Measurements from ENCODE around the gene NIPSNAP2. TPM values are rescaled to one million over a fixed set of nuclear protein-coding genes. Genes with fewer than 3 reads are reported as not detected.
A peak's percentile ranks its signal among the peaks of the same experiment; 100 is the strongest.

The NIPSNAP2 gene
- total RNA-seq, 1 experiment from 2014 or later: 91.8 TPM

DNA sequence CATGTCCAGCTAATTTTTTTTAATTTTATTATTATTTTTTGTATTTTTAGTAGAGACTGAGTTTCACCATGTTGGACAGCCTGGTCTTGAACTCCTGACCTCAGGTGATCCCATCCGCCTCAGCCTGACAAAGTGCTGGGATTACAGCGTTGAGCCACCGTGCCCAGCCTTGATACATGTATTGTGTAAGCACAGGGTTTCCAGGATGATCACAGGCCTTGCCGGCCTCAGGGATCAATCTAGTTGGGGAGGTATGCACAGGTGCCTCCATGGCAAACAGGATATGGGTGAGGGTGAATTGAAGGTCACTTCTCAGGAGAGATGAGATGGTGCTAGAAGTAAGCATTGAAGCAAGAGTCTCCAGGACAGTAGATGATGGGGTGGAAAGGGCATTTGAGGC, 7.2 kb upstream of the NIPSNAP2 start:
- no peaks in the 10 kb centered on the region for H3K27me3 ChIP-seq (replicated peaks; ENCODE audit: insufficient read depth, low read depth, low read length, poor library complexity)
- H3K9me3 ChIP-seq (ENCODE audit: low read depth, low read length, poor library complexity, severe bottlenecking): no peaks in the 10 kb centered on the region
- peaks cover 25% of the 10 kb centered on the region for H3K36me3 ChIP-seq (ENCODE audit: insufficient read depth, low read length, poor library complexity, severe bottlenecking)
- no TSS peak for BruUV-seq (replicated peaks)
- POLR2A ChIA-PET (ENCODE audit: low non-redundant PET): no interaction called here
- no peak for DNase-seq (ENCODE audit: low spot score)
- TF ChIP-seq, protein P1, sequence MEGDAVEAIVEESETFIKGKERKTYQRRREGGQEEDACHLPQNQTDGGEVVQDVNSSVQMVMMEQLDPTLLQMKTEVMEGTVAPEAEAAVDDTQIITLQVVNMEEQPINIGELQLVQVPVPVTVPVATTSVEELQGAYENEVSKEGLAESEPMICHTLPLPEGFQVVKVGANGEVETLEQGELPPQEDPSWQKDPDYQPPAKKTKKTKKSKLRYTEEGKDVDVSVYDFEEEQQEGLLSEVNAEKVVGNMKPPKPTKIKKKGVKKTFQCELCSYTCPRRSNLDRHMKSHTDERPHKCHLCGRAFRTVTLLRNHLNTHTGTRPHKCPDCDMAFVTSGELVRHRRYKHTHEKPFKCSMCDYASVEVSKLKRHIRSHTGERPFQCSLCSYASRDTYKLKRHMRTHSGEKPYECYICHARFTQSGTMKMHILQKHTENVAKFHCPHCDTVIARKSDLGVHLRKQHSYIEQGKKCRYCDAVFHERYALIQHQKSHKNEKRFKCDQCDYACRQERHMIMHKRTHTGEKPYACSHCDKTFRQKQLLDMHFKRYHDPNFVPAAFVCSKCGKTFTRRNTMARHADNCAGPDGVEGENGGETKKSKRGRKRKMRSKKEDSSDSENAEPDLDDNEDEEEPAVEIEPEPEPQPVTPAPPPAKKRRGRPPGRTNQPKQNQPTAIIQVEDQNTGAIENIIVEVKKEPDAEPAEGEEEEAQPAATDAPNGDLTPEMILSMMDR (conservative IDR thresholded peaks at IDR 0.05; ENCODE audit: low read depth, low read length): no peak
- no peak for TF ChIP-seq EZH2 (IDR thresholded peaks at IDR 0.05; ENCODE audit: borderline replicate concordance, low read depth, low read length, poor library complexity, severe bottlenecking)
- CTCF ChIA-PET: no interaction called here
- intact Hi-C loops (cut with micrococcal nuclease; ENCODE audit: unreplicated experiment): no loop called here
- H3K4me3 ChIP-seq (ENCODE audit: low read depth, low read length, poor library complexity, severe bottlenecking): no peak overlapping the region
- H3K4me1 ChIP-seq (ENCODE audit: insufficient read depth, low read length, poor library complexity, severe bottlenecking): no peaks in the 10 kb centered on the region
- no peak overlapping the region for H3K27ac ChIP-seq (ENCODE audit: low read depth, low read length, poor library complexity, severe bottlenecking)

DNA sequence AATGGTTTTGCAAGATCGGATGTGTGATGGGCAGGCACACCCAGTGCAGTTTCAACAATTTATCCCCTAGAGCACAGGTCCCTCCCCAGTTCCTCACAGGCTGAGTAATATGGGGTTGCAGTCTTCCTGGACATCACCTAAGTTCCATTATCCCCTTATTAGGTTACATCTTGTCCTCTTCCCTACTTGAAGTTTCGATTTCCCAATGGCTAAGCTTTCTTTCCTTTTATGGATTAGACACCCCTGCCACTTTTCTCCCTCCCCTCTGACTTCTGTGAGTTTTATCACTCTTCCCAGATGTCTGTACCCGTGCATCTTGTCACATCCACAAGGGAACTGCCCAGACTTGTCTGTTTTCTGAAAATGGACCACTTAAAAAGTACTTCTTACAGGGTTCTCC, 2.4 kb upstream of the NIPSNAP2 start:
- H3K36me3 ChIP-seq (ENCODE audit: insufficient read depth, low read length, poor library complexity, severe bottlenecking): peaks cover 9% of the 10 kb centered on the region
- no peak for TF ChIP-seq EZH2 (IDR thresholded peaks at IDR 0.05; ENCODE audit: borderline replicate concordance, low read depth, low read length, poor library complexity, severe bottlenecking)
- TF ChIP-seq, protein P1 (conservative IDR thresholded peaks at IDR 0.05; ENCODE audit: low read depth, low read length): no peak
- DNase-seq (ENCODE audit: low spot score): no peak
- no peaks in the 10 kb centered on the region for H3K27me3 ChIP-seq (replicated peaks; ENCODE audit: insufficient read depth, low read depth, low read length, poor library complexity)
- intact Hi-C loops (cut with micrococcal nuclease; ENCODE audit: unreplicated experiment): no loop called here
- no peaks in the 10 kb centered on the region for H3K9me3 ChIP-seq (ENCODE audit: low read depth, low read length, poor library complexity, severe bottlenecking)
- CTCF ChIA-PET: no interaction called here
- no TSS peak for BruUV-seq (replicated peaks)
- H3K27ac ChIP-seq (ENCODE audit: low read depth, low read length, poor library complexity, severe bottlenecking): no peak overlapping the region
- H3K4me3 ChIP-seq (ENCODE audit: low read depth, low read length, poor library complexity, severe bottlenecking): no peak overlapping the region
- peaks cover 5% of the 10 kb centered on the region for H3K4me1 ChIP-seq (ENCODE audit: insufficient read depth, low read length, poor library complexity, severe bottlenecking)
- POLR2A ChIA-PET (ENCODE audit: low non-redundant PET): no interaction called here

DNA sequence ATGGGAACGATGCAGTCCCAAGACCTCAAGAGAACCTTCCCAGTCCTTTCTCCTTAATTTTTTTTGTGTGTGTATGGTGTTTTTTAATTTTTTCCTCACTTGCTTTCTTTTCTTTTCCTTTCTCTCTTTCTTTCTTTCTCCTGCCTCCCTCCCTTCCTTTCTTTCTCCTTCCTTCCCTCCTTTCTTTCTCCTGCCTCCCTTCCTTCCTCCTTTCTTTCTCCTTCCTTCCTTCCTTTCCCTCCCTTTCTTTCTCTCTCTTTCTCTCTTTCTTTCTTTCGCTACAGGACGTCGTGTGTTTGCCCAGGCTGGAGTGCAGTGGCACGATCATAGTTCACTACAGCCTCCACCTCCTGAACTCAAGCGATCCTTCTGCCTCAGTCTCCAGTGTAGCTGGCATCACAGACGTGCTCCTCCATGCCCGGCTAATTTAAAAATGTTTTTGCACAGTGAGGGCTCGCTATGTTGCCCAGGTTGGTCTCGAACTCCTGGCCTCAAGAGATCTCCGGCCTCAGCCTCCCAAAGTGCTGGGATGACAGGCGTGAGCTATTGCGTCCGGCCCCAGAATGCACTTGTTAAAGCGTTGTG, 709 bp upstream of the NIPSNAP2 start:
- intact Hi-C loops (cut with micrococcal nuclease; ENCODE audit: unreplicated experiment): loop anchor here (2.0 kb wide), 1 partner anchor 323 kb away; no protein-coding TSS in a partner anchor
- Histone ChIP-seq H3K4me1 (ENCODE audit: insufficient read depth, low read length, poor library complexity, severe bottlenecking) (peaks cover 5% of the 10 kb centered on the region), H3K27me3 (replicated peaks; ENCODE audit: insufficient read depth, low read depth, low read length, poor library complexity) (no peaks in the 10 kb centered on the region), H3K27ac (ENCODE audit: low read depth, low read length, poor library complexity, severe bottlenecking) (peak overlapping the region; percentile 24), H3K36me3 (ENCODE audit: insufficient read depth, low read length, poor library complexity, severe bottlenecking) (peaks cover 12% of the 10 kb centered on the region), H3K4me3 (ENCODE audit: low read depth, low read length, poor library complexity, severe bottlenecking) (peak overlapping the region; percentile 96), H3K9me3 (ENCODE audit: low read depth, low read length, poor library complexity, severe bottlenecking) (no peaks in the 10 kb centered on the region)
- TF ChIP-seq, protein P1 (conservative IDR thresholded peaks at IDR 0.05; ENCODE audit: low read depth, low read length): no peak
- no peak for TF ChIP-seq EZH2 (IDR thresholded peaks at IDR 0.05; ENCODE audit: borderline replicate concordance, low read depth, low read length, poor library complexity, severe bottlenecking)
- ChIA-PET CTCF (interaction anchor here (0.5 kb wide), 1 partner anchor 405 kb away, joined by 3 read pairs; no protein-coding TSS in a partner anchor), POLR2A (ENCODE audit: low non-redundant PET) (interaction anchor here (0.6 kb wide), 1 partner anchor 259 kb away, joined by 3 read pairs; no protein-coding TSS in a partner anchor)
- BruUV-seq (replicated peaks): no TSS peak
- no peak for DNase-seq (ENCODE audit: low spot score)

Measured in A673 (cell line).